CD4-positive, alpha-beta T cell treated with Interleukin-15 for 4 hours (primary cell): ENCODE results near the gene ARHGAP6.
"Not testable (repeated sequence)": the region's sequence is repeated elsewhere in the genome, so short reads cannot be mapped to it uniquely, and the experiment has no call there.

Source experiments
- DNase-seq: peaks from one replicate; pipeline ENCODE4 v3.0.0-alpha.2; 2020; ENCODE audit warnings: low spot score

Gene ARHGAP6

GRCh38 chrX:11148401-11148800, 517.3 kb downstream of the ARHGAP6 start:
- no peak for DNase-seq

DNA sequence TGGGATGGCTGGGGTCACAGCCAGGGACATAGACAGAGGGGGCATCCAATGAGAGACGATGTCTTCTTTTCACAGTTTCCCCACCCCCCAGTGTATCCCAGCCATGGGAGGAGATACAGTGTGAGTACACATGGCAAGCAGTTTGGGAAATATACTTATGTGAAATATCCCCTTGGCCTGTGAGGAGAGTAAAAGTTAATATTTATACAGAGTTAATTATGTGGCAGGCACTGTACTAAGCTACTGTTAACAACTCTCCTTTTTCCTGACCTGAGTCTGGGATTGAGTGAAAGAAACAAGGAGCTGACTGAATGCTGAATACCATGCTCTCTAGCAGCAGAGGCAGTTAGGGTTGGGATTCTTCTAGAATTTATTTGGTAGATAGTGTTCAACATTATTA, 519.3 kb downstream of the ARHGAP6 start:
- DNase-seq: no peak

GRCh38 chrX:11143931-11144678, 521.6 kb downstream of the ARHGAP6 start:
- peak; percentile 64 for DNase-seq

GRCh38 chrX:11138498-11139390, 527.0 kb downstream of the ARHGAP6 start:
- no peak for DNase-seq

GRCh38 chrX:11137543-11138139, 528.1 kb downstream of the ARHGAP6 start:
- peak; percentile 37 for DNase-seq

GRCh38 chrX:11135564-11136185, 530.0 kb downstream of the ARHGAP6 start:
- DNase-seq: no peak

DNA sequence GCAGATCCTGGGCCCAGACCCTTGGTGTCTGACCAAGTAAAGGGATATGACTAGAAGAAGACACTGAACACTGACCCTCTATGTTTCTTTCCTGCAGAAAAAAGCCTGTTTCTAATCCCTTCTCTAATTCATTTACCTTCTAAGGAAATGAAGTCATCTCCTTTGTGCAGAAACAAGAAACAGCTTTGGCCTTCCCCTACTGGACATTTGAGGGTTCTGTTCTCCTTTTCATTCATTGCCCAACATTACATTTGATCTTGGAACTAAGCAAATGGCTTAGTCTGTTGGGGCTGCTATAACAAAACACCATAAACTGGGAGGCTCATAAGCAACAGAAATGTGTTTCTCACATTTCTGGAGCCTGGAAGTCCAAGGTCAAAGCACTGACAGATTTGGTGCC, 534.6 kb downstream of the ARHGAP6 start:
- no peak for DNase-seq

GRCh38 chrX:11130136-11130535, 535.6 kb downstream of the ARHGAP6 start:
- no peak for DNase-seq

GRCh38 chrX:11129534-11130105, 536.1 kb downstream of the ARHGAP6 start:
- no peak for DNase-seq

DNA sequence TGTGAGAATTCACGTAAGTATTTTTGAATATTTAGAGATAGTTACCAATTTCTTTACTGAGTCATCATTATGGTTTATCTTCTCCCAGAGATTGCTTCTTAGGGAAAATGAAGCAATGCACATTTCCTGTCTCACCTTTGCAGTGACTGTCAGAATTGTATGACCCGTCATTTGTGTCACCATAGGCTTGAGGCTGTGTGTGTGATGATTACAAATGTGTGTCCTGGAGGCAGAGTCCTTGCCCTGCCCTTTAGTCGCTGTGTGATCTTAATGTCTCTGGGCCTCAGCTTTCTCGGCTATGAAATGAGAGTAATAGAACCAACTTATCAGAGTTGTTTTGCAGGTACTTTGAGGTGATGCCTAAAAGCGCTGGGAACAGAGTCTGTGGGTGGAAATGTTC, 540.7 kb downstream of the ARHGAP6 start:
- DNase-seq: no peak

GRCh38 chrX:11124112-11124511, 541.6 kb downstream of the ARHGAP6 start:
- DNase-seq: no peak

DNA sequence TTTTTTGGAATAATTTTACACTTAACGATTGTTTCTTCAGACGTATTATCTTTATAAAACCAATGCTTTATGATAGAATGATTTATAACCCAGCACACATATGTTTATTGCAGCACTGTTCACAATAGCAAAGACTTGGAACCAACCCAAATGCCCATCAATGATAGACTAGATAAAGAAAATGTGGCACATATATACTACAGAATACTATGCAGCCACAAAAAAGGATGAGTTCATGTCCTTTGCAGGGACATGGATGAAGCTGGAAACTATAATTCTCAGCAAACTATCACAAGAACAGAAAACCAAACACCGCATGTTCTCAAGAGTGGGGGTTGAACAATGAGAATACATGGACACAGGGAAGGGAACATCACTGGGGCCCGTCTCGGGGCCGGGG, 542.6 kb downstream of the ARHGAP6 start:
- DNase-seq: not testable (repeated sequence)

DNA sequence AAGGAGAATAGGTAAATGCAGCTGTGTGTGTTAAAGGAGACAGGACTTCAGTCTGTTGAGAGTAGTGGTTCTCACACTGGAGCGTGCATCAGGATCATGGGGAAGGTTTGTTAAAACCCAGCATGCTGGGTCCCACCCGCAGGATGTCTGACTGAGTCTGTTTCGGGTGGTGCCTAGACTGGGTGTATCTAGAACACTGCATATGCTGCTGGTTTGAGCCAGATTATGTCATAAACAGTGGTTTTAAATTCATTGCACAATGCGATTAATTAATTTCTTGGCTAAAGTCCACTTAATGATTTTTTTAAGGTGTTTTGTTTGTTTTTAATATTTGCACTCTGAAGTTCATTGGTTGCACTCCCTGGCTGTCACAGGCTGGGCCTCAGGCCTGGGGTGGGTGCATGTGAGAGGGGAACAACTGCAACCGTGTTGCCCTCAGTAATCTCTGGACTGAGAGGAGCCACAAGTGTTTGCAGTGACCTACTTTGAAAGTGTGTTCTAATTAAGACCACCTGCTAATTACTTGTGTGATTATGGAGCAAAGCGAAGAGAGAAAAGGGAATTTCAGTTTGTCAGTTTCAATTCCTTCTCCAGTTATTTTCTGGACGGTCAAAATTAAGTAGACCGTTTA, 546.3 kb downstream of the ARHGAP6 start:
- DNase-seq: no peak

- DNase-seq: no peak
Observed at GRCh38 chrX:11117745-11118144, 548.0 kb downstream of the ARHGAP6 start.

GRCh38 chrX:11113731-11114130, 552.0 kb downstream of the ARHGAP6 start:
- DNase-seq: no peak

DNA sequence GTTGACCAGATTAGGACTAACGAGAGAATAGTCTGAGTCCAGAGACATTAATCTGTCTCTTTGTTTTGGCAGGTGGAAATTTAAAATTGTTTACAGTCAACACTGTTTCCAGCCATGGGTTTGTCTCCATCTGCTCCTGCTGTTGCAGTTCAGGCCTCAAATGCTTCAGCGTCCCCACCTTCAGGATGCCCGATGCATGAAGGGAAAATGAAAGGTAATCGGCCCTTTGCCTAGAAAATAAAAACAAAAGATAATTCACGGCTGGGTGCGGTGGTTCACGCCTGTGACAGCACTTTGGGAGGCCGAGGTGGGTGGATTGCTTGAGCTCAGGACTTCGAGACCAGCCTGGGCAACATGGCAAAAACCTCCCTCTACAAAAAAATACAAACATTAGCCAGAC, 553.8 kb downstream of the ARHGAP6 start:
- no peak for DNase-seq

GRCh38 chrX:11111037-11111851, 554.5 kb downstream of the ARHGAP6 start, which contains the start of gene HCCS:
HCCS (plus strand) TSS chrX:11111332; CDS start chrX:11112061, 729 bp downstream.
- DNase-seq: peak; percentile 86

DNA sequence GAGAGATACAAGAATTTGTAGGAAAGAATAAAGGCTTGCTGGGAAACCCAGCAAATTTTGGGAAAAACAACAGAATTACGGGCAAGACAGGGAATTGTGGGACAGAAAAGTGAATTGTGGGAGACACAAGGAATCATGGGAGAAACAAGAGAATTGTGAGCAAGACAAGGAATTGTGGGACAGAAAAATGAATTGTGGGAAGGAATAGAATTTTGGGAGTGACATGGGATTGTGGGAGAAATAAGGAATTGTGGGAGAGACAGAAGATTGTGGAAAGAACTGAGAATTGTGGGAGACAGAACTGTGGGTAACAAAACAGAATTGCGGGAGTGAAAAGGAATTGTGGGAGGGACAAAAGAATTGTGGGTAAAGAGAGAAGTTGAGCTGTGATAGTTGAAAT, 555.8 kb downstream of the ARHGAP6 start:
- DNase-seq: no peak

GRCh38 chrX:11108253-11108941, 557.3 kb downstream of the ARHGAP6 start:
- no peak for DNase-seq

GRCh38 chrX:11105080-11105479, 560.6 kb downstream of the ARHGAP6 start:
- no peak for DNase-seq
